Upper lobe of left lung (tissue), 4 donors: ENCODE results near the gene C4orf17.

Experiments
- EP300 ChIP-seq, 4 donors: sonication (generic); formaldehyde crosslinking; IDR thresholded peaks; one replicate each; pipeline ENCODE4 v1.5.1; 2017; ENCODE audit warnings: antibody characterized with exemption in 4 of 4, control low read depth in 2 of 4
- POLR2A ChIP-seq, 4 donors: fragments of 450-650 bp; IDR thresholded peaks; one replicate each; pipeline ENCODE4 v1.5.1; 2016 to 2017; ENCODE audit warnings: antibody characterized with exemption in 4 of 4, mild to moderate bottlenecking in 2 of 4
- POLR2AphosphoS5 ChIP-seq, 2 donors: sonication (generic); formaldehyde crosslinking; IDR thresholded peaks; one replicate each; pipeline ENCODE4 v1.5.1; 2017; ENCODE audit warnings: antibody characterized with exemption in 2 of 2
- TF ChIP-seq, protein P1 (sequence below), 6 experiments: fragments of 450-650 bp in 4 of 6; fragments of 200-600 bp in 2 of 6; sonication (generic) in 2 of 6; IDR thresholded peaks; one replicate each; pipeline ENCODE4 v1.5.1; 2016 to 2019; ENCODE audit warnings: antibody characterized with exemption in 6 of 6

DNA sequence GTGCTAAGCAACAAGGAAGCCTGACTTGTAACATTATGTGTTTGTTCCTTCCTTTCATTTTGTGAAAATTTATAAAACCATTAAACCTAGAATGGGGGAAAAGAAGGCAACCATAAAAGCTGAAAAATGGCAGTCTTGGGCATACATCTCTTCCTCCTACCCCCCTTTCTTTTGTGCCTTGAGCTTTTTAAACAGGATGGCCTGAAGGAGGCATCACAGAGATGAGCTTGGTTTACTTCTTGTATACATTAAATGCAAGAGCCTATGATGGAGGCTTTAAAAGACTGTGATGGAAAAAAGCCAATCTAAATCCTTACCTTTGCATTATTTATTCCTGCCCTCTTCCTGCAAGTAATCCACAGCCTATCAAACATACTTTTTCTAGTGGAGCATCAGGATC lies 39.5 kb upstream of the C4orf17 start:
- TF ChIP-seq POLR2AphosphoS5 (IDR thresholded peaks at IDR 0.05) (no peak), POLR2A (IDR thresholded peaks at IDR 0.05) (no peak), EP300 (IDR thresholded peaks at IDR 0.05) (no peak)
- TF ChIP-seq, protein P1, sequence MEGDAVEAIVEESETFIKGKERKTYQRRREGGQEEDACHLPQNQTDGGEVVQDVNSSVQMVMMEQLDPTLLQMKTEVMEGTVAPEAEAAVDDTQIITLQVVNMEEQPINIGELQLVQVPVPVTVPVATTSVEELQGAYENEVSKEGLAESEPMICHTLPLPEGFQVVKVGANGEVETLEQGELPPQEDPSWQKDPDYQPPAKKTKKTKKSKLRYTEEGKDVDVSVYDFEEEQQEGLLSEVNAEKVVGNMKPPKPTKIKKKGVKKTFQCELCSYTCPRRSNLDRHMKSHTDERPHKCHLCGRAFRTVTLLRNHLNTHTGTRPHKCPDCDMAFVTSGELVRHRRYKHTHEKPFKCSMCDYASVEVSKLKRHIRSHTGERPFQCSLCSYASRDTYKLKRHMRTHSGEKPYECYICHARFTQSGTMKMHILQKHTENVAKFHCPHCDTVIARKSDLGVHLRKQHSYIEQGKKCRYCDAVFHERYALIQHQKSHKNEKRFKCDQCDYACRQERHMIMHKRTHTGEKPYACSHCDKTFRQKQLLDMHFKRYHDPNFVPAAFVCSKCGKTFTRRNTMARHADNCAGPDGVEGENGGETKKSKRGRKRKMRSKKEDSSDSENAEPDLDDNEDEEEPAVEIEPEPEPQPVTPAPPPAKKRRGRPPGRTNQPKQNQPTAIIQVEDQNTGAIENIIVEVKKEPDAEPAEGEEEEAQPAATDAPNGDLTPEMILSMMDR (IDR thresholded peaks at IDR 0.05) = no peak
